NK-92 (cell line): ENCODE data around the gene NHERF2.
"Not testable (repeated sequence)": the region's sequence is repeated elsewhere in the genome, so short reads cannot be mapped to it uniquely, and the experiment has no call there.

ENCODE experiments used
- DNase-seq: peaks from one replicate; lab custom pipeline; 2025; ENCODE audit not compliant: unreplicated experiment; lab: John Stamatoyannopoulos, UW

Gene NHERF2

GRCh38 chr16:2025878-2026460 lies 733 bp upstream of the NHERF2 start:
- no peak for DNase-seq

- DNase-seq: no peak
These were observed 615 bp downstream of the NHERF2 start for GRCh38 chr16:2027024-2028010.

- no peak for DNase-seq
These were observed 1.4 kb downstream of the NHERF2 start for GRCh38 chr16:2028146-2028545.

GRCh38 chr16:2028620-2029220 lies 2.0 kb downstream of the NHERF2 start:
- no peak for DNase-seq

- DNase-seq: no peak
These were observed 2.6 kb downstream of the NHERF2 start for GRCh38 chr16:2029350-2029749.

GRCh38 chr16:2030036-2030435 lies 3.3 kb downstream of the NHERF2 start:
- no peak for DNase-seq

GRCh38 chr16:2031081-2031577 lies 4.4 kb downstream of the NHERF2 start:
- no peak for DNase-seq

- no peak for DNase-seq
These were observed 5.8 kb downstream of the NHERF2 start for GRCh38 chr16:2032285-2033056.

GRCh38 chr16:2033057-2033908 lies 6.6 kb downstream of the NHERF2 start:
- no peak for DNase-seq

- not testable (repeated sequence) for DNase-seq
These were observed 7.4 kb downstream of the NHERF2 start for GRCh38 chr16:2033909-2034695.

GRCh38 chr16:2034696-2035430 lies 8.2 kb downstream of the NHERF2 start:
- no peak for DNase-seq

- no peak for DNase-seq
These were observed 8.9 kb downstream of the NHERF2 start for GRCh38 chr16:2035431-2036199.

- no peak for DNase-seq
These were observed 9.7 kb downstream of the NHERF2 start for GRCh38 chr16:2036200-2036966.

- DNase-seq: no peak
These were observed 10.4 kb downstream of the NHERF2 start for GRCh38 chr16:2037115-2037514.

GRCh38 chr16:2037647-2038381 lies 11.1 kb downstream of the NHERF2 start:
- DNase-seq: no peak
